Hepatocyte (in vitro differentiated cells): ENCODE measurements around the gene S100PBP. TPM values are rescaled to one million over a fixed set of nuclear protein-coding genes. Genes with fewer than 3 reads are reported as not detected.

Experiments used
- DNase-seq: peaks from one replicate; pipeline ENCODE4 v3.0.0-alpha.2; 2016; ENCODE audit warnings: low spot score
- H2AFZ ChIP-seq: fragments of 200-600 bp; sonication (generic); 2 replicates; pipeline ENCODE4 v1.6.0; 2016; ENCODE audit warnings: antibody characterized with exemption, mild to moderate bottlenecking
- H3K27ac ChIP-seq: fragments of 200-600 bp; sonication (generic); 2 replicates; pipeline ENCODE4 v1.5.1; 2016; ENCODE audit warnings: mild to moderate bottlenecking
- H3K27me3 ChIP-seq: fragments of 200-600 bp; sonication (generic); 2 replicates; pipeline ENCODE4 v1.6.1; 2016
- H3K36me3 ChIP-seq: fragments of 200-600 bp; sonication (generic); replicated peaks from 2 replicates; pipeline ENCODE4 v1.5.1; 2016; ENCODE audit warnings: low read depth; ENCODE audit not compliant: insufficient read depth
- H3K4me1 ChIP-seq: fragments of 200-600 bp; sonication (generic); 2 replicates; pipeline ENCODE4 v1.5.1; 2016; ENCODE audit warnings: mild to moderate bottlenecking, moderate library complexity; ENCODE audit not compliant: insufficient read depth
- H3K4me2 ChIP-seq: fragments of 200-600 bp; sonication (generic); 2 replicates; pipeline ENCODE4 v1.6.0; 2016
- H3K4me3 ChIP-seq: fragments of 200-600 bp; sonication (generic); 2 replicates; pipeline ENCODE4 v1.5.1; 2016; ENCODE audit warnings: mild to moderate bottlenecking
- H3K79me2 ChIP-seq: fragments of 200-600 bp; sonication (generic); 2 replicates; pipeline ENCODE4 v1.6.0; 2017; ENCODE audit warnings: mild to moderate bottlenecking
- H3K9me2 ChIP-seq: fragments of 200-600 bp; sonication (generic); replicated peaks from 2 replicates; pipeline ENCODE4 v1.6.0; 2017; ENCODE audit warnings: mild to moderate bottlenecking; ENCODE audit not compliant: insufficient read depth
- H3K9me3 ChIP-seq: fragments of 200-600 bp; sonication (generic); 2 replicates; pipeline ENCODE4 v1.5.1; 2016; ENCODE audit warnings: low read depth, mild to moderate bottlenecking
- H4K20me1 ChIP-seq: fragments of 200-600 bp; sonication (generic); 2 replicates; pipeline ENCODE4 v1.6.0; 2016; ENCODE audit warnings: mild to moderate bottlenecking; ENCODE audit not compliant: insufficient read depth, poor library complexity, severe bottlenecking
- EZH2 ChIP-seq: fragments of 200-600 bp; sonication (generic); IDR thresholded peaks from 2 replicates; pipeline ENCODE4 v1.6.1; 2016; ENCODE audit warnings: antibody characterized with exemption, mild to moderate bottlenecking, borderline replicate concordance
- EZH2phosphoT487 ChIP-seq: fragments of 200-600 bp; sonication (generic); IDR thresholded peaks from one replicate; pipeline ENCODE4 v1.6.1; 2018; ENCODE audit warnings: antibody characterized with exemption, mild to moderate bottlenecking, low read depth, moderate library complexity; ENCODE audit not compliant: unreplicated experiment, severe bottlenecking
- WGBS: methylation state at CpG from one replicate; pipeline ENCODE4 v1.1.6; 2016; ENCODE audit warnings: low lambda C conversion rate; ENCODE audit errors: missing lambda C conversion rate; 5-methylcytosine and 5-hydroxymethylcytosine counted together
- polyA plus RNA-seq: library from polyadenylated mRNA; unstranded; fragments of >200 nt; fragmentation: Nextera tagmentation; extraction: Ambion mirVana; gene quantifications from 2 replicates; pipeline ENCODE4 v1.2.1, GENCODE V29; 2016
- total RNA-seq: library from RNA; depleted of rRNA; stranded (reverse); fragments of >200 nt; gene quantifications from 2 replicates; pipeline ENCODE4 v1.2.3, GENCODE V29; 2014
- TF ChIP-seq, protein P1 (sequence below): fragments of 200-600 bp; sonication (generic); IDR thresholded peaks from 2 replicates; pipeline ENCODE4 v1.5.1; 2016; ENCODE audit warnings: antibody characterized with exemption, mild to moderate bottlenecking; ENCODE audit not compliant: poor library complexity

S100PBP gene
- total and polyA plus RNA-seq, 2 experiments from 2014 or later, result 10.7 to 41.5 TPM

- H3K79me2 ChIP-seq, result no peaks in the 10 kb centered on the region
- no peak overlapping the region for H3K4me3 ChIP-seq
- no peak overlapping the region for H3K27ac ChIP-seq
- H3K9me2 ChIP-seq, result no peaks in the 10 kb centered on the region
- no peak for DNase-seq
- H4K20me1 ChIP-seq, result no peaks in the 10 kb centered on the region
- no peak overlapping the region for H2AFZ ChIP-seq
- H3K4me2 ChIP-seq, result no peak overlapping the region
- 100% methylated on average over 2 of the region's 2 CpGs for WGBS
- no peaks in the 10 kb centered on the region for H3K27me3 ChIP-seq
- H3K4me1 ChIP-seq, result no peaks in the 10 kb centered on the region
- TF ChIP-seq EZH2phosphoT487, result no peak
- TF ChIP-seq, protein P1, sequence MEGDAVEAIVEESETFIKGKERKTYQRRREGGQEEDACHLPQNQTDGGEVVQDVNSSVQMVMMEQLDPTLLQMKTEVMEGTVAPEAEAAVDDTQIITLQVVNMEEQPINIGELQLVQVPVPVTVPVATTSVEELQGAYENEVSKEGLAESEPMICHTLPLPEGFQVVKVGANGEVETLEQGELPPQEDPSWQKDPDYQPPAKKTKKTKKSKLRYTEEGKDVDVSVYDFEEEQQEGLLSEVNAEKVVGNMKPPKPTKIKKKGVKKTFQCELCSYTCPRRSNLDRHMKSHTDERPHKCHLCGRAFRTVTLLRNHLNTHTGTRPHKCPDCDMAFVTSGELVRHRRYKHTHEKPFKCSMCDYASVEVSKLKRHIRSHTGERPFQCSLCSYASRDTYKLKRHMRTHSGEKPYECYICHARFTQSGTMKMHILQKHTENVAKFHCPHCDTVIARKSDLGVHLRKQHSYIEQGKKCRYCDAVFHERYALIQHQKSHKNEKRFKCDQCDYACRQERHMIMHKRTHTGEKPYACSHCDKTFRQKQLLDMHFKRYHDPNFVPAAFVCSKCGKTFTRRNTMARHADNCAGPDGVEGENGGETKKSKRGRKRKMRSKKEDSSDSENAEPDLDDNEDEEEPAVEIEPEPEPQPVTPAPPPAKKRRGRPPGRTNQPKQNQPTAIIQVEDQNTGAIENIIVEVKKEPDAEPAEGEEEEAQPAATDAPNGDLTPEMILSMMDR, result no peak
- TF ChIP-seq EZH2, result no peak
- H3K9me3 ChIP-seq, result no peaks in the 10 kb centered on the region
- H3K36me3 ChIP-seq, result peaks cover 3% of the 10 kb centered on the region
Measured at GRCh38 chr1:32859915-32860314, 42.5 kb downstream of the S100PBP start.

GRCh38 chr1:32860566-32860965 lies 43.1 kb downstream of the S100PBP start:
- Histone ChIP-seq H3K36me3 (peaks cover 3% of the 10 kb centered on the region), H3K27ac (no peak overlapping the region), H3K4me3 (no peak overlapping the region), H3K9me3 (no peaks in the 10 kb centered on the region), H2AFZ (no peak overlapping the region), H3K4me1 (no peaks in the 10 kb centered on the region), H3K27me3 (no peaks in the 10 kb centered on the region), H3K79me2 (no peaks in the 10 kb centered on the region), H3K9me2 (no peaks in the 10 kb centered on the region), H3K4me2 (no peak overlapping the region), H4K20me1 (no peaks in the 10 kb centered on the region)
- TF ChIP-seq, protein P1, result no peak
- TF ChIP-seq EZH2 (no peak), EZH2phosphoT487 (no peak)
- DNase-seq, result no peak

GRCh38 chr1:32861904-32862695 lies 44.6 kb downstream of the S100PBP start:
- no peak overlapping the region for H3K4me2 ChIP-seq
- no peak for DNase-seq
- no peaks in the 10 kb centered on the region for H3K79me2 ChIP-seq
- TF ChIP-seq EZH2 (no peak), EZH2phosphoT487 (no peak)
- TF ChIP-seq, protein P1, result no peak
- H3K27ac ChIP-seq, result no peak overlapping the region
- no peak overlapping the region for H3K4me3 ChIP-seq
- H3K9me3 ChIP-seq, result no peaks in the 10 kb centered on the region
- no peak overlapping the region for H2AFZ ChIP-seq
- no peaks in the 10 kb centered on the region for H3K27me3 ChIP-seq
- WGBS, result 91% methylated on average over 3 of the region's 3 CpGs
- H4K20me1 ChIP-seq, result no peaks in the 10 kb centered on the region
- H3K36me3 ChIP-seq, result no peaks in the 10 kb centered on the region
- no peaks in the 10 kb centered on the region for H3K9me2 ChIP-seq
- H3K4me1 ChIP-seq, result no peaks in the 10 kb centered on the region
